H1 (cell line): ENCODE results near the gene GPALPP1. TPM values are rescaled to one million over a fixed set of nuclear protein-coding genes. Genes with fewer than 3 reads are reported as not detected.

ENCODE experiments used
- BCL11A ChIP-seq, 2 experiments: IDR thresholded peaks; one replicate each; pipeline ENCODE4 v1.6.1; 2011; ENCODE audit warnings: low read depth in 2 of 2, low read length in 2 of 2, mild to moderate bottlenecking in 2 of 2
- BRCA1 ChIP-seq: IDR thresholded peaks from 2 replicates; pipeline ENCODE4 v1.6.1; 2012; ENCODE audit warnings: low read depth, low read length, improper control_type of control experiment
- CHD2 ChIP-seq: IDR thresholded peaks from 2 replicates; pipeline ENCODE4 v1.6.1; 2012; ENCODE audit warnings: low read length, improper control_type of control experiment
- CTCF ChIP-seq, 3 experiments: IDR thresholded peaks; 1 replicate in 2 of 3; 2 replicates in 1 of 3; pipeline versions ENCODE4 v1.5.1 to v1.6.1; 2011; ENCODE audit warnings: low read length in 3 of 3, mild to moderate bottlenecking in 3 of 3, inconsistent platforms in 2 of 3, low read depth in 1 of 3, moderate library complexity in 1 of 3; ENCODE audit not compliant: insufficient read depth in 1 of 3; ENCODE audit errors: control extremely low read depth in 1 of 3
- EP300 ChIP-seq, 2 experiments: IDR thresholded peaks; 1 replicate in 1 of 2; 2 replicates in 1 of 2; pipeline ENCODE4 v1.6.1; 2011 to 2012; ENCODE audit warnings: low read depth in 2 of 2, low read length in 2 of 2, mild to moderate bottlenecking in 2 of 2, borderline replicate concordance in 1 of 2, inconsistent platforms in 1 of 2, moderate library complexity in 1 of 2
- JUN ChIP-seq: IDR thresholded peaks from 2 replicates; pipeline ENCODE4 v1.6.1; 2011; ENCODE audit warnings: low read depth, mild to moderate bottlenecking, improper control_type of control experiment, low read length
- PHF8 ChIP-seq: fragments of 200-600 bp; sonication (generic); conservative IDR thresholded peaks from 2 replicates; pipeline ENCODE4 v1.7.1; 2012; ENCODE audit warnings: low read depth, mild to moderate bottlenecking, inconsistent platforms, low read length, moderate library complexity
- POLR2AphosphoS5 ChIP-seq: IDR thresholded peaks from 2 replicates; pipeline ENCODE4 v1.6.1; 2011; ENCODE audit warnings: low read depth, low read length
- polyA plus RNA-seq, 7 experiments: library from polyadenylated mRNA; depleted of rRNA in 3 of 7; stranded (reverse) in 5 of 7; unstranded in 2 of 7; fragments of >200 nt in 5 of 7; fragments of 200-250 nt in 2 of 7; gene quantifications; 1 replicate in 5 of 7; 2 replicates in 1 of 7; 4 replicates in 1 of 7; pipeline versions ENCODE4 v1.2.1 to v1.2.3, GENCODE V29; 2011 to 2013; ENCODE audit warnings: missing spikeins in 2 of 7, mixed read lengths in 2 of 7
- total RNA-seq: library from RNA; stranded (reverse); fragmentation: NEBNext Ultra II Directional; extraction: Animal tissue kit (Norgen Biotek cat#: 25700); gene quantifications from 2 replicates; pipeline ENCODE4 v1.2.1, GENCODE V29; 2021
- TF ChIP-seq, protein P1 (sequence below): fragments of 300-600 bp; sonication (generic); IDR thresholded peaks from 2 replicates; pipeline ENCODE4 v1.7.1; 2012; ENCODE audit warnings: low read length, moderate library complexity, mild to moderate bottlenecking, inconsistent platforms; ENCODE audit not compliant: insufficient replicate concordance

GPALPP1 gene
- total and polyA plus RNA-seq, 2 of the 8 experiments (the other 6 are each of a cell fraction or from before 2014, with no cell fraction given) = 8.5 to 26.1 TPM

GRCh38 chr13:45046445-45046844, 57.1 kb downstream of the GPALPP1 start (continued):
- TF ChIP-seq, protein P1, sequence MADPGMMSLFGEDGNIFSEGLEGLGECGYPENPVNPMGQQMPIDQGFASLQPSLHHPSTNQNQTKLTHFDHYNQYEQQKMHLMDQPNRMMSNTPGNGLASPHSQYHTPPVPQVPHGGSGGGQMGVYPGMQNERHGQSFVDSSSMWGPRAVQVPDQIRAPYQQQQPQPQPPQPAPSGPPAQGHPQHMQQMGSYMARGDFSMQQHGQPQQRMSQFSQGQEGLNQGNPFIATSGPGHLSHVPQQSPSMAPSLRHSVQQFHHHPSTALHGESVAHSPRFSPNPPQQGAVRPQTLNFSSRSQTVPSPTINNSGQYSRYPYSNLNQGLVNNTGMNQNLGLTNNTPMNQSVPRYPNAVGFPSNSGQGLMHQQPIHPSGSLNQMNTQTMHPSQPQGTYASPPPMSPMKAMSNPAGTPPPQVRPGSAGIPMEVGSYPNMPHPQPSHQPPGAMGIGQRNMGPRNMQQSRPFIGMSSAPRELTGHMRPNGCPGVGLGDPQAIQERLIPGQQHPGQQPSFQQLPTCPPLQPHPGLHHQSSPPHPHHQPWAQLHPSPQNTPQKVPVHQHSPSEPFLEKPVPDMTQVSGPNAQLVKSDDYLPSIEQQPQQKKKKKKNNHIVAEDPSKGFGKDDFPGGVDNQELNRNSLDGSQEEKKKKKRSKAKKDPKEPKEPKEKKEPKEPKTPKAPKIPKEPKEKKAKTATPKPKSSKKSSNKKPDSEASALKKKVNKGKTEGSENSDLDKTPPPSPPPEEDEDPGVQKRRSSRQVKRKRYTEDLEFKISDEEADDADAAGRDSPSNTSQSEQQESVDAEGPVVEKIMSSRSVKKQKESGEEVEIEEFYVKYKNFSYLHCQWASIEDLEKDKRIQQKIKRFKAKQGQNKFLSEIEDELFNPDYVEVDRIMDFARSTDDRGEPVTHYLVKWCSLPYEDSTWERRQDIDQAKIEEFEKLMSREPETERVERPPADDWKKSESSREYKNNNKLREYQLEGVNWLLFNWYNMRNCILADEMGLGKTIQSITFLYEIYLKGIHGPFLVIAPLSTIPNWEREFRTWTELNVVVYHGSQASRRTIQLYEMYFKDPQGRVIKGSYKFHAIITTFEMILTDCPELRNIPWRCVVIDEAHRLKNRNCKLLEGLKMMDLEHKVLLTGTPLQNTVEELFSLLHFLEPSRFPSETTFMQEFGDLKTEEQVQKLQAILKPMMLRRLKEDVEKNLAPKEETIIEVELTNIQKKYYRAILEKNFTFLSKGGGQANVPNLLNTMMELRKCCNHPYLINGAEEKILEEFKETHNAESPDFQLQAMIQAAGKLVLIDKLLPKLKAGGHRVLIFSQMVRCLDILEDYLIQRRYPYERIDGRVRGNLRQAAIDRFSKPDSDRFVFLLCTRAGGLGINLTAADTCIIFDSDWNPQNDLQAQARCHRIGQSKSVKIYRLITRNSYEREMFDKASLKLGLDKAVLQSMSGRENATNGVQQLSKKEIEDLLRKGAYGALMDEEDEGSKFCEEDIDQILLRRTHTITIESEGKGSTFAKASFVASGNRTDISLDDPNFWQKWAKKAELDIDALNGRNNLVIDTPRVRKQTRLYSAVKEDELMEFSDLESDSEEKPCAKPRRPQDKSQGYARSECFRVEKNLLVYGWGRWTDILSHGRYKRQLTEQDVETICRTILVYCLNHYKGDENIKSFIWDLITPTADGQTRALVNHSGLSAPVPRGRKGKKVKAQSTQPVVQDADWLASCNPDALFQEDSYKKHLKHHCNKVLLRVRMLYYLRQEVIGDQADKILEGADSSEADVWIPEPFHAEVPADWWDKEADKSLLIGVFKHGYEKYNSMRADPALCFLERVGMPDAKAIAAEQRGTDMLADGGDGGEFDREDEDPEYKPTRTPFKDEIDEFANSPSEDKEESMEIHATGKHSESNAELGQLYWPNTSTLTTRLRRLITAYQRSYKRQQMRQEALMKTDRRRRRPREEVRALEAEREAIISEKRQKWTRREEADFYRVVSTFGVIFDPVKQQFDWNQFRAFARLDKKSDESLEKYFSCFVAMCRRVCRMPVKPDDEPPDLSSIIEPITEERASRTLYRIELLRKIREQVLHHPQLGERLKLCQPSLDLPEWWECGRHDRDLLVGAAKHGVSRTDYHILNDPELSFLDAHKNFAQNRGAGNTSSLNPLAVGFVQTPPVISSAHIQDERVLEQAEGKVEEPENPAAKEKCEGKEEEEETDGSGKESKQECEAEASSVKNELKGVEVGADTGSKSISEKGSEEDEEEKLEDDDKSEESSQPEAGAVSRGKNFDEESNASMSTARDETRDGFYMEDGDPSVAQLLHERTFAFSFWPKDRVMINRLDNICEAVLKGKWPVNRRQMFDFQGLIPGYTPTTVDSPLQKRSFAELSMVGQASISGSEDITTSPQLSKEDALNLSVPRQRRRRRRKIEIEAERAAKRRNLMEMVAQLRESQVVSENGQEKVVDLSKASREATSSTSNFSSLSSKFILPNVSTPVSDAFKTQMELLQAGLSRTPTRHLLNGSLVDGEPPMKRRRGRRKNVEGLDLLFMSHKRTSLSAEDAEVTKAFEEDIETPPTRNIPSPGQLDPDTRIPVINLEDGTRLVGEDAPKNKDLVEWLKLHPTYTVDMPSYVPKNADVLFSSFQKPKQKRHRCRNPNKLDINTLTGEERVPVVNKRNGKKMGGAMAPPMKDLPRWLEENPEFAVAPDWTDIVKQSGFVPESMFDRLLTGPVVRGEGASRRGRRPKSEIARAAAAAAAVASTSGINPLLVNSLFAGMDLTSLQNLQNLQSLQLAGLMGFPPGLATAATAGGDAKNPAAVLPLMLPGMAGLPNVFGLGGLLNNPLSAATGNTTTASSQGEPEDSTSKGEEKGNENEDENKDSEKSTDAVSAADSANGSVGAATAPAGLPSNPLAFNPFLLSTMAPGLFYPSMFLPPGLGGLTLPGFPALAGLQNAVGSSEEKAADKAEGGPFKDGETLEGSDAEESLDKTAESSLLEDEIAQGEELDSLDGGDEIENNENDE = no peak
- TF ChIP-seq CTCF (IDR thresholded peaks at IDR 0.05; ENCODE audit: control extremely low read depth in 1 of 3, insufficient read depth in 1 of 3, low read depth in 1 of 3, low read length in 3 of 3) (no peak), PHF8 (no peak), BCL11A (IDR thresholded peaks at IDR 0.05; ENCODE audit: low read depth in 2 of 2, low read length in 2 of 2) (no peak), BRCA1 (no peak), POLR2AphosphoS5 (no peak), JUN (no peak), CHD2 (no peak), EP300 (IDR thresholded peaks at IDR 0.05; ENCODE audit: borderline replicate concordance in 1 of 2, low read depth in 2 of 2, low read length in 2 of 2) (no peak)
